Endometrium (tissue), 2 donors: ENCODE measurements around the gene HOXC4.

Experiments used
- FAIRE-seq: peaks from 2 replicates; lab custom pipeline; 2012; peaks lifted over from hg19 to GRCh38; lab: Jason Lieb, UNC
- donor health status: control.
- donor health status: control.

Gene HOXC4

DNA sequence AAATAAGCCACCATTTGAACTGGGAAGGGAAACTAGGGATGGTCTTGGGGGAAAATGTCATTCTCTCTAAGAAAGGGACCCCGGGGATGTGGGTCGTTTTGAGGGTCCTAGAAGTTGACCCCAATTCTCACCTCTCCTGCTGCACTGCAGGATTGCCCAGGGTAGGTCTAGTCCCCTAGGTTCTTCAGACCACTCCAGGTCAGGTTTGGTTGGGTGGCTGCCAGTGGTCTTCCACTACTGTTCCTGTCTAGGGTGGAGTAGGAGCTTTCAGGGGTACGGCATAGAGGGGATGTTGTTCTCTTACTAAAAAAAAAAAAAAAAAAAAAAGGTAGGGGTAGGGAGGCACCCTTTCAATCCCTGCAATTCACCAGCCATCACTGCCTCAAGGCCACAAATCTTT is 37.6 kb upstream of the HOXC4 start:
- no peak for FAIRE-seq

DNA sequence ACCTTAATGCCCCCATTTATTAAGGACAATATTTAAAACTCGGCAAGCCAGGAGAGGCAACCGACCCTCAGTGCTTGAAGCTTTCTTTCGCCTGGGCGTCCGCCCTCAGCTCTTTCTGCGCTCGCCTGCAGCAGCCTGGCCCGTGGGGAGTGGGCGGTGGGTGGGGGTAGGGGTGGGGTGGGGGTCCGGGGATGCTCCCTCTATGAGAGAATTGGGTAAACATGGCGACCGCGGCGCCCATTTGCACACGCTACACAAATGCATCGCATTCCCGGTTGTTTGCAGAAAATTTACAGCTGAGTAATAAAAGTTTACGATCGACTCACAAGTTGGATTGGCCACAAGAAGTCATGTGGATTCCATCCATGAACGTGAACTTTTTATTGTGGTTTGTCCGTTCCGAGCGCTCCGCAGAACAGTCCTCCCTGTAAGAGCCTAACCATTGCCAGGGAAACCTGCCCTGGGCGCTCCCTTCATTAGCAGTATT is 37.1 kb upstream of the HOXC4 start:
- peak; percentile 4 for FAIRE-seq

DNA sequence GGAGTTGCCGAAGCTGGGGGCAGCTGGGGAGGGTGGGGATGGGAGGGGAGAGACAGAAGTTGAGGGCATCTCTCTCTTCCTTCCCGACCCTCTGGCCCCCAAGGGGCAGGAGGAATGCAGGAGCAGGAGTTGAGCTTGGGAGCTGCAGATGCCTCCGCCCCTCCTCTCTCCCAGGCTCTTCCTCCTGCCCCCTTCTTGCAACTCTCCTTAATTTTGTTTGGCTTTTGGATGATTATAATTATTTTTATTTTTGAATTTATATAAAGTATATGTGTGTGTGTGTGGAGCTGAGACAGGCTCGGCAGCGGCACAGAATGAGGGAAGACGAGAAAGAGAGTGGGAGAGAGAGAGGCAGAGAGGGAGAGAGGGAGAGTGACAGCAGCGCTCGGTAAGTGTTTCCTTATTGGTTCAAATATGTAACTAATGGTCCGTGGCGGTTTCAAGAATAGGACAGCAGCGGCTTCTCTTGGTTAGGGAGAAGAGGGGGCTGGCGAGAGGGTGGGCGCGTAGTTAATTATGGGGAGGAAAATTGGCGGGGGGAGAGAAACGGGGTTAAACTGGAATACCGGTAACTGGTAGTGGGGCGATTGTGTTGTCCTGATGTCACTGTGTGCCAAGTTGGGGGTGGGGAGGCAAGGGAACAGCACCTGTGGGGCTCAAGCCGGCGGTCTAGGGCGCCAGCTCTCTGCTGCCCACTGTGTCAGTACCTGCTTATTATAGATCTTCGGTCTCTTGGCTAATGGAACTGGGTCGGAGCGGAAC is 36.4 kb upstream of the HOXC4 start:
- no peak for FAIRE-seq

DNA sequence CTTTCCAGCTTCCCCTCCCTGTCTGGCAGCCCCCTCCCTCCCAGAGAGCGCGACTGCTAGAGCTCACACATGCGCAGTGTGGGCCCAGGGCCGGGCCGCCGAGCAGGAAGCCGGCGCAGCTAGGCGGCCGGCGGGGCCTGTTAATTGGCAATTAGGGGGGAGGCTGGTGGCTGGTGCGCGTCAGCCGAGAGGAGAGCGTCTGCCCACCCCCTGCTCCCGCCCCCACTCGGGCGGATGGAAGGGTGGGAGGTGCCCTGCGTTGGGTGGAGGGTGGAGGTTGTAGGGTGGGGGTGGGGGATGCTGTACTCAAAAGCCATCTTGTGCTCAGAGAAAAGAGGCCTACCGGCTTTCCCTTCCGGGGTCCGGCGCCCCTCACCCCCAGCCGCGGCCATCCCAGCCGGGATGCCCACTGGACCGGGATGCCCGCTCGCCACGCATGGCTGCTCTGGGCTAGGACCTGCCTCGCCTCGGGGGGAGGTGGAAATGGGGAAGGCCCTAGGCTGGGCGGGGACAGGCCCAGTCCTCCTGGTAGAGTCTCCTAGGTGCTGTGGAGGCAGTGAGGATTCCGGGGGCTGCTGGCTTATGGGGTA is 35.7 kb upstream of the HOXC4 start:
- FAIRE-seq, result no peak

DNA sequence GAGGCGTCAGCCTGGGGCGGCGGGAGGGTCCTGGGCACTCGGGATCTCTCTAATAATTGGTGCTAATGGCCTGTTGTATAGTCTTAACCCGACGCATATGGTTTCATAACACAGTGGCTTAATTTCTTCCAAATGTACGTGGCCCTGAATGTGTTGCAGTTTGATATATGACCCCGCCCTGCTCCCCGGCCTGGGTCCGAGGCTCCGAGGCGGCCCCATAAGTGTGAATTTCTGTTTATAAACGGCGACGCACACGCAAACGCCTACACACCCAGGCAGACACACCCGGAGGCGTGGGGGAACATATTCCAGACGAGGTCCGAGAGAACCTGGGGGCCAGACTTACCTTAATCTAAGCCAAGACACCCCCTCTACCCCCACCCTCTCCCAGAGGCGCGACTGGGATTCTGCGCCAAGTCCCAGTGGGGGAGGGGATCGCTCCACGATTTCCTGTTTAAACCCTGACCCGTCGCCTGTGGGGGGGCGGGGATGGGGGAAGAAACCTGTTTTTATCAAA is 35.1 kb upstream of the HOXC4 start:
- no peak for FAIRE-seq

DNA sequence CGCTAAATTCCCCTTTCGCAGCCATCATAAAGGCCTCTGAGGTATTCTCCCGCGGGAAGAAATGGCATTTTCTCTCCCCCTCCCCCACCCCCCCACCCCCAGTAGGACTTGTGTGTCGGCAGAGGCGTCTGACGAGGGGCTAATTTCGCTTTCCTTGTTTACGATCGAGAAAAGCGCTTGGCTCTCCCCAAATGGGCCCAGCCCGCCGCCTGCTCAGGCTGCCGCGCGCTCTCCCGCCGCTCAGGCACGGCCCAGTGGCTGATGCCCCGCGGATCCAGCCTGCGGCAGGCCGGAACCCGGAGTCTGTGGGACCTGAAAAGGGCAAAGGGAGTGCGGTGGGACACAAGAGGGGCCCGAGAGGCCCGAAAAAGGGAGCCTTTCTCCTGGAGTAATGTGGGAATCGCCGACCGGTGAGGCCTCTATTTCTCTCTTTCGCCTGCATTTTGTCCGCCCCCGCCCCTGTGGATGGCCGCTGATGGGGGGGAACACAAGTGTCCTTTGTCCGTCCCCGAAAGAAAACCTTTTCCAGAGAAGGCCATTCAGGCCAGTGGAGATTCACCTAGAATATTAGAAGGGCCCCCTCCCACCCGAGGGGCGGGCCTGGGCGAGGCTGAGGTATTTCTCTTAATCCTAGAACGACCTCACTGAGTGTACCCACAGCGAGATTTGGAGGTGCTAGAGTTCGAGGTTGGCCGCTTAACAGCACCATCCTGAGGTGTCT is 34.4 kb upstream of the HOXC4 start:
- FAIRE-seq, result no peak

DNA sequence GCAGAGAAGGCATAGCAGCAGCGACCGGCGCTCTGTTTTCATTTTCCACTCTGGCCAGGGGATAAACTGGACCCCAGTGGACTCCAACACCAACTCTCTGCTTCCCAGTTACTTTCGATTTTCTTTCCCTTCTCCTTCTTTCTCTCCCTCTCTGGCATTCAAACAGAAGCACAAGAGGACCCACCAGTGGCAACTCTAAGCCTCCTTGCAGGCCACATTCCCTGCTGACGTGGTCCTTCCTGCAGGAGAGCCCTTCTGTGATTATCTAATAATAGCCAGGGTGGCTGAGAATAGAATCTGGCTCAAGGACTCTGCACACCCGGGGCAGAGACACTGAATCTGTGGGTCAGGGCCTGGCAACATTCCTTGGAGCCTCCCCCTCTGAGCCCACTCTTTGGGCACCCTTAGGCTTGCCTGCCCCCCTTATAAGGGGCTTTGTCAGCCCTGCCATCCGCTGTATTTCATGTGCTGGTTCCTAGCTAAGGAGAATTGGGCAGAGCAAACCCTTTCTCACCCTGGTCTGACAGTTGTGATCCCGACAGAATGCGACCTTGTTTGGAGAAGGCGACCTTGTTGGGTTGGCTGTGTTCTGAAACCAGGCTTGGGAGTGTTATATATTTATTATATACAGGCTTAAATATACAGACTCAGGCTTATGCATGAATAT is 33.6 kb upstream of the HOXC4 start:
- no peak for FAIRE-seq

DNA sequence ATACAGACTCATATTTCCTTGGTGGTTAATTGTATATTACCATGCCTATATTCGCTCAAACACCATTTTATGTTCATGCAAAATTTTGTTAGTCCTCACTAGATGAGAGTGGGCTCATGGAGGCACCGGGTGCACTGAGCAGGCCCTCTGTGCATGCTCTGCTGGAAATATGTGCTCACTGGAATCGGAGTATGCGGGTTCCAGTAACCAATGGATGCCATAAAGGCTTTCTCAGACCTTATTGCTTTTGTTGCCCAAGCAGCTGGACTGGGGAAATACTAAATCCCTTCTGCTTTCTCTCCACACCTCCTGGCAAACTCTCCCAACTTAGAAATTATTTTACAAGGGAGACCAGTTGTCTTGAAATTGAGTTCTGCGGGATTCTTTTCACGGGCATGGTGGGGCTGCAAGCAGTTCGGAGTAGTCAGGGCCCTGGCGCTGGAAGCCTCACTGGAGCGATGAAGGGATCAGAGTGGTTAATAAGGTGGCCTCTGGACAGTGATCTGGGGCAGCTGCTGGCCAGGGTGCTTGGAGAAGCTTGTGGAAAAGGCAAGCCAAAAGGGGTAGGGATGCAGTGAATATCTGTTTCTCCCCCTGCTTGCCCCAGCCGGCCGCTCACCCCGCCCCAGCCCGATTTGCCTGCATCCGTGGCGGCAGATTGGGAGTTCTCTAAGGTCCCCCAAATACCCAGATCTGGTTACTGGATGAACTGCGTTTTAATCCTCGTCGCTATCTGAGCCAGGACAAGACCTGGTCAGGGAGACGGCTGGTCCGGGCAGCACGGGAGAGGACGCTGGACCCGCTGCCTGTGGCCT is 32.8 kb upstream of the HOXC4 start:
- FAIRE-seq, result no peak

DNA sequence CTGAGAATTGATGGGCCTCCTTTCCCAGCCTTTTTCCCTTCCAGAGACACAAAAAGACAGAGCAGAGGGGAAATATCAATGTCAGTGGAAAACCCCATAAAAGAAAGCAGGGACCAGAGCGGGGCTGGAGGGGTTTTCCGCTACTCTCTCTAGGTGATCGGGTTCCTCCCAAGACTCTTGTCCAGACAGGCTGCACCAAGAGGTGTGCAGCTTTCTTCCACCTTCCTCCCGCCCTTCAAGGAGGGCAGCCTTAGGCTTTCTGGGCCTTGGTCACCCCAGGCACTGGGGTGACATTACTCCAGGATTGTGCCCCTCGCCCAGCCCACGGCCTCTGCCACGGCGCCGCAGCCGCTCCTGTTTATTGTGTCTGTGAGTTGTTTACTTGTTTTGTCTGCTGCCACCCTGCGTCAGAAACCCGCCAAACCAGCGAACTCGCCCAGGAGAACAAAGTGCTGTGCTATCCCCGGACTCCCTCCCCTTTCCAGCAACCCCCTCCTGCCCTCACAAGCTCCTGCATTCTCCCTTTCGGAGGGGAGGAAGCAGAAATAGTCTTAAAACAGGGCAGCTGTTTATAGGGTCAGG is 32.1 kb upstream of the HOXC4 start:
- FAIRE-seq, result no peak

DNA sequence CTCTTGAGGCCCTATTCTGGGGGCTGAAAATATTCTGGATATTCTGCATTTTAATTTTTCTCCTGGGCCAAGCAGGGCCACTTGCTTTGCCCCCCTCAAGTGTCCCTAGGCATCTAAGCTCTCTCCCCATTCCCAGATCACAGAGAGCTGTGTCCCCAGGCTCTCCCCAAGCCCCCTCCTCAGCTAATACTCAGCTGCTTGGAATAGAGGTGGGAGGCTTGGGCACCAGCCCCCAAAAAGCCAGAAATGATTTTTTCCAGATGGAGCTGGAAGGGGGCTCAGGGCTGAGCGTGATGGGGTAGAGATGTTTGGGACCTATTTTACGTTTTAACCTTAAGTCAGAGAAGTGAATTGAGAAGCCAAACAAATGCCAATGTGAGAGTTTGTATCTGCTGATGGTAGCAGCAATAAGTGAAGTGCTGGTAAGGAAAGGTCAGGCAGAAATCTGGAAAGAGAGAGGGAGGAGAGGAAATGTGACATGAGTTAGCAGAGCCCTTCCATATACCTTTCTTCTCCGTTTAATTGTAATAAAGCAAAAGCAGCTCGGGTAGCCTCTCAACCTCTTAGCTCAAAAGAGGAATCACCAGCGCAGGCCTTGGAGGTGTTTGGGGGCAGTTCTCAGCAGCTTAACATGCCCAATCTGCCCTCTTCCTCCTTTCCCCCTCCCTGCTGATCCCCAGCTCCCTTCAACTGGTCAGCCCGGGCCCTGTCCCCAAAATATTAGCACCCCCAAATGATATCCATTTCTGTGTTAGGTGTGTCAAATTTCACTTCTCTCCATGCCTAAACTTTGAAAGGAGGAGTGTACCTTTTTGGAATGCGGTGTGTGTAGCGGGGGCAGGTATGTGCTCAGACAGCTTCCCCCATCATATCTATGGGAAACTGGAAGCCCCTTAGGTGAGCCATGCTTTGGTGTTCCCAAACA is 30.4 kb upstream of the HOXC4 start:
- no peak for FAIRE-seq

DNA sequence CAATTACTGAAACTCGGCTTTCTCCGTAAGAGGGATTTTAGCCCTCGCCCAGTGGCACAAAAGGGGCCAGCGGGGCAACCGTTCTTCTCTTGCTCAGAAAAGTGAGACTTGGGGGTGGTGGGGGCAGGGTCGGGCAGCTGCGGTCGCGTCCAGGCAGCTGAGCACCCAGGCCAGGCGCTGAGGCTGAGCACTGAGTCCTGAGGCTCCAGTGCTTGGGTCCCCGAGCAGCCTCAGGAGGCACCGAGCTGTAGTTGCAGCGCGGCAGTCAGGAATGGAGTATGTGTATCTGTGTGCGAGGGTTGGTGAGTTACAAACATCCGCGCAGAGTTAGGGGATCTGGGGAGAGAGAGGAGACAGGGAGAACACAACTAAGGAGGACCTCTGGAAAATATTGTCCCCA is 29.5 kb upstream of the HOXC4 start:
- no peak for FAIRE-seq

DNA sequence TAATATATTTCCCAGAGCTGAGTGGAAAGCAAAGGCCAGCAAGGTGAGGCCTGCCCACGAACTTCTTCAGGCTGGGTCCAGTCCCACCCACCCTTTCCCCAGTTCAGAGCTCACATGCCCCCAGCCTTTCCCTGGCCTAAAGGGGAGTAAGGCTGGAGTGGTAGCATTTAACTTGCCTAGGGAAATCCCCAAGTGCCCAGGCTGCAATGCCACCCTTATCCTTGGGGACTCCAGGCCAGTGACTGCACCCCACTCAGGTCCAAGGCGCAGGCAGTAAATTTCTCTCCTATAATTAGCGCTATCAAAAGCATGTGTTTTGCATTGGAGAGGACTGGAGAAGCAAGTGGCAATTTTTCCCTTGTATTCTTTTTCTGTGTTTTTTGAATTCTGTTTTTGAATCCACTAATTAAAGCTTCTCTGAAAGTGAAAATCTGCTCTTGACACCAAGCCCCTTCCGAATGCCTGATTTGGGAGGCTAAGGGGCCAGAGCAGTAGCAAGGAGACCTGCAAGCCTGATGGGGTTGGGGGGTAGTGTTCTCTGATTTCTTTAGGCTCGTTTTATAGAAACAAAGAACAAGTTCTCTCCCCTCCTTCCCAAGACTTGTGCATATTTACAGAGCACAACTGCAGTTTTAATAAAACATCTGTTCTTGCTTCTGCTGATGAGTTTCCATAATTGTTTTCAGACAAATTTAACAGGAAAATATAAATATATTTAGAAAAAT is 28.9 kb upstream of the HOXC4 start:
- no peak for FAIRE-seq

DNA sequence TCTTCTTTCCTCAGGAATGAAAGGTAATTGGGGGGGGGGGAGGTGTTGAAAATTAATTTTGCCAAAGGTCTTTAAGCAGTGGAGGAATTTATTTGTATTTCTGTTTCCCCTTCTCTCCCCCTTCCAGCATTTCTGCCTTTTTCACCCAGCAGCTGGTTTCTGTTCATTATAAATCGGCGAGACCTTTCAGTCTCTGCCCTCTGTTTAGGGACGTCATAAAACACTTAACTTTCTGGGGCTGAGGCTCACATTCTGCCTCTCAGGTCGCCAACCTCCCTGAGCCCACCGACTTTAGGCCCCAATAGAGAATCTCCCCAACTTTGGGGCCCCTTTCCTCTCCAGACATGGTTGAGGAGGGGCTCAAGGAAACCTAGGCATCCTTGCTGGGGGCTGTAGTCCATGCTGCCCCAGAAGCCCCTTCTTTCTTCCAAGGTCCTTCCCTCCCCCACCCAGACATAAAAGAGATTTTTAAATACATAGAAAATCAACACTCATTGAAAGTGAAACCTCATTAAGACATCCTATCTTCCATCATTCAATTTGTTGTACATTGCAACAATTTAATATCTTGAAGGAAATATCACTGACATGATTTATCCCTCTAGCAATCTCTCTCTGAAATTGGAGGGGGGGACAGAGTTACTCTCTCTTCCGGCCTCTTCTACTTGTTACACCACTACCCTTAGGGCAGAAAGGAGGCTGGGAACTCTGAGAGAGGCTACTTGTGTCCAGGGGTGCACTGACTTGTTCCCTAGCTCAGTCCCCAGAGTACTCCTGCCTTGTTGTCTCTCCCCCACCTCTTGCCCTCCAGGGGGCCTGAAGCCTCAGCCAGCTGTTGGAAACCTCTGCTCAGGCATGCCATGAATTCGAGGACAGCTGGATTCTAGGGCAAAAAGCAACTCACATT is 27.9 kb upstream of the HOXC4 start:
- no peak for FAIRE-seq

DNA sequence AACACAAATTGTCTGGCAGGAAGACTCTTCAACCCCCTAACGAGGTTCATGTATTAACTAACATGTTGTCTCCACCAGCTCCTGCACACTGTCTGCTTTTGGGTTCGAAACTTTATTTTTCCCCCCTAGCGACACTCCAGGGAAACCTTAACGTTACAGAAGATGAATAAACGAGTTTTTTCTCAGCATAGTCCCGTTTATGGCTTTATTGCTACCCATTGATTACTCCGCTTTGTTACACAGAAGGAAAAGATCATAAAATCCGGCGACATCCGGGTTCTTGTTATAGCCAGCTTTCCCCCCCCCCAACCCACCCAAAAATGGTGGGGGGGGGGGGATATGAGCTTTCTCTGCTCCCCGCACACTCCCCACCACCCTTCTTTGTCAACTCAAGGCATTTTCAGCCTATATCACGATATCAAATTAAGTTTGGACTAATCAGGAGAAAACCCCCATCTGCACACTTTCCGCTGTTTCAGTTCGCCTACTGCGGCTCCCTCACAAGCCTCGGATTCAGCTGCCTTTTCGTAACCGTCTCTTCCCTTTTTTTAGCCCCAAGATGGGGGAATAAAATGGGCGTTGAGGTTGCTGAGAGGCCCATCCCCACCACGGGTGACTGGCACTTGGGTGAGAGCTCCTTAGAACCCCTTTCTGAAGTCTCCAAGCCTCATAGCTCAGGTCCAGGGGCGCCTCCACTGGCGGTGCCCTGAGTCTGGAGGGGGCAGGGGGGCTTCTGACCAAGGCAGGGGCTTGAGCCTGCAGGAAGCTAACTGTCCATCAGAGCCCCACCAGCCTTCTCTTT is 26.8 kb upstream of the HOXC4 start:
- FAIRE-seq, result no peak

DNA sequence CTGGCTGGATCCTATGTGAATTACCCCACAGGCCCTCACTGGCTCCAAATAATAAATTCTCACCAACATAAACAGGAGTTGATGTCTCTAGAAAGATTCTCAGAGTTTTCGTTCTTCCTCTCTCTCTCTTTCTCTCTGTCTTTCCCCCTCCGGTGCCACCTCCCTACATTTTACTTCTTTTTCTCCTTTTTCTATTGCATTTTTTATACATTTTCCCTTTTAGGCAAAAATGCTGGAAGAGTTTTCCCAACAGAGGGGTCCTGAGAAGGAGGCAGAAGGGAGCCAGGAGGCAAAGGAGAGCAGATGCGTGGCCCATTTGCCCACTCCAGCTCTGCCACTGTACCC is 26.2 kb upstream of the HOXC4 start:
- FAIRE-seq, result no peak

DNA sequence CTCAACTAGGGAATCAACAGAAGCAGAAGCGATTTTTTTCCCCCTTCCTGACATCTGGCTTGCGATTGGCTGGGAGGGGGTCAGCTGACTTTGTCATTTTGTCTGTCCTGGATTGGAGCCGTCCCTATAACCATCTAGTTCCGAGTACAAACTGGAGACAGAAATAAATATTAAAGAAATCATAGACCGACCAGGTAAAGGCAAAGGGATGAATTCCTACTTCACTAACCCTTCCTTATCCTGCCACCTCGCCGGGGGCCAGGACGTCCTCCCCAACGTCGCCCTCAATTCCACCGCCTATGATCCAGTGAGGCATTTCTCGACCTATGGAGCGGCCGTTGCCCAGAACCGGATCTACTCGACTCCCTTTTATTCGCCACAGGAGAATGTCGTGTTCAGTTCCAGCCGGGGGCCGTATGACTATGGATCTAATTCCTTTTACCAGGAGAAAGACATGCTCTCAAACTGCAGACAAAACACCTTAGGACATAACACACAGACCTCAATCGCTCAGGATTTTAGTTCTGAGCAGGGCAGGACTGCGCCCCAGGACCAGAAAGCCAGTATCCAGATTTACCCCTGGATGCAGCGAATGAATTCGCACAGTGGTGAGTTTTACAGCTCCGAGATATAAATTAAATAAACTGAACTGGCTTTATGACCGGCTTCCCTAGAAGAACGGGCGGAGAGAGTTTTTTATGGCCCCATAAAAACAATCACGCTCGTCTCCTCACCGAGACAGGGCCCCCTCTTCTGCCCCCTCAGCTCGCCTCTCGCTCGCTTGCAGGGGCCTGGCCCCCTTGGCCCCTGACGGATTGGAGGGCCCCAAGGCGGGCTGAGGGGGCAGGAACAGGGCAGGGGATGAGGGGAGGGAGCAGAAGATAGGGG is 25.1 kb upstream of the HOXC4 start, which contains the start of gene HOXC6:
TSS of gene HOXC6 (plus strand) at position 127 of the 888 bp plus-strand sequence. CDS start at position 209, 82 bp downstream.
- FAIRE-seq, result no peak
